ENCODE measurements around the gene ZNF143.
"Not testable (repeated sequence)": the region's sequence is repeated elsewhere in the genome, so short reads cannot be mapped to it uniquely, and the experiment has no call there.

The ZNF143 gene

GRCh38 chr11:9549216-9549615 is 88.4 kb downstream of the ZNF143 start:
- DNase-seq: not testable (repeated sequence)

- DNase-seq: no peak
Observed at GRCh38 chr11:9550191-9550628, 89.4 kb downstream of the ZNF143 start.

- no peak for DNase-seq
Observed at GRCh38 chr11:9561279-9561982, 100.6 kb downstream of the ZNF143 start.

- no peak for DNase-seq
Observed at GRCh38 chr11:9562716-9563115, 101.9 kb downstream of the ZNF143 start.

GRCh38 chr11:9563196-9563730 is 102.5 kb downstream of the ZNF143 start:
- no peak for DNase-seq

- peak; percentile 27 for DNase-seq
Observed at GRCh38 chr11:9565822-9566560, 105.2 kb downstream of the ZNF143 start.

GRCh38 chr11:9566561-9567063 is 105.8 kb downstream of the ZNF143 start:
- DNase-seq: no peak

- DNase-seq: no peak
Observed at GRCh38 chr11:9567401-9567800, 106.6 kb downstream of the ZNF143 start.

GRCh38 chr11:9568161-9568853 is 107.5 kb downstream of the ZNF143 start:
- no peak for DNase-seq

GRCh38 chr11:9568854-9569587 is 108.2 kb downstream of the ZNF143 start:
- DNase-seq: no peak

- no peak for DNase-seq
Observed at GRCh38 chr11:9569588-9570164, 108.9 kb downstream of the ZNF143 start.

GRCh38 chr11:9570313-9571025 is 109.7 kb downstream of the ZNF143 start:
- DNase-seq: no peak

- DNase-seq: no peak
Observed at GRCh38 chr11:9571071-9571762, 110.4 kb downstream of the ZNF143 start.

GRCh38 chr11:9571763-9572115 is 110.9 kb downstream of the ZNF143 start:
- no peak for DNase-seq

- peak; percentile 96 for DNase-seq
Observed at GRCh38 chr11:9573052-9573774, 112.4 kb downstream of the ZNF143 start, which contains the start of gene WEE1. Gene WEE1 (plus strand): TSS chr11:9573670. CDS start chr11:9573934, 264 bp downstream.

GRCh38 chr11:9573775-9574621 is 113.2 kb downstream of the ZNF143 start:
- DNase-seq: no peak

GRCh38 chr11:9574622-9575259 is 113.9 kb downstream of the ZNF143 start:
- DNase-seq: peak; percentile 13

Data from stimulated activated CD4-positive, alpha-beta T cell treated with anti-CD3 and anti-CD28 coated beads, Interleukin-12 subunit alpha, Interleukin-12 subunit beta, amount 100 ng/mL, for 4 hours (primary cell).